Measurements from ENCODE around the gene LAPTM5. TPM values are rescaled to one million over a fixed set of nuclear protein-coding genes. Genes with fewer than 3 reads are reported as not detected.

Gene LAPTM5
- total RNA-seq, 1 donor from 2014 or later: 7.3 TPM

- no peak overlapping the region for H3K27ac ChIP-seq (ENCODE audit: low read depth, low read length)
- H3K4me1 ChIP-seq (ENCODE audit: control insufficient read depth in 3 of 3, insufficient read depth in 3 of 3, low read length in 3 of 3): peaks cover 6 to 10% (median 7%) of the 10 kb centered on the region in 3 donors
- H3K9me3 ChIP-seq (ENCODE audit: control insufficient read depth in 3 of 3, low read length in 3 of 3): no peaks in the 10 kb centered on the region
- H3K36me3 ChIP-seq (ENCODE audit: control insufficient read depth in 3 of 3, insufficient read depth in 3 of 3, low read length in 3 of 3): no peaks in the 10 kb centered on the region
- H3K27me3 ChIP-seq (ENCODE audit: control insufficient read depth in 3 of 3, insufficient read depth in 3 of 3, low read length in 3 of 3): peaks cover 0 to under 1% (median 0%) of the 10 kb centered on the region in 3 donors
- peak overlapping the region in 1 of 3 donors; percentile 16 for H3K9ac ChIP-seq (ENCODE audit: low read depth in 1 of 3, low read length in 3 of 3)
- no peak overlapping the region for H3K4me3 ChIP-seq (ENCODE audit: low read length in 3 of 3)
Measured at GRCh38 chr1:30706528-30706927, 51.0 kb downstream of the LAPTM5 start.

GRCh38 chr1:30705698-30706097 lies 51.9 kb downstream of the LAPTM5 start:
- no peak overlapping the region for H3K4me3 ChIP-seq (ENCODE audit: low read length in 3 of 3)
- H3K4me1 ChIP-seq (ENCODE audit: control insufficient read depth in 3 of 3, insufficient read depth in 3 of 3, low read length in 3 of 3): peaks cover 8 to 11% (median 10%) of the 10 kb centered on the region in 3 donors
- H3K9me3 ChIP-seq (ENCODE audit: control insufficient read depth in 3 of 3, low read length in 3 of 3): no peaks in the 10 kb centered on the region
- peaks cover 0 to 3% (median 0%) of the 10 kb centered on the region in 3 donors for H3K27me3 ChIP-seq (ENCODE audit: control insufficient read depth in 3 of 3, insufficient read depth in 3 of 3, low read length in 3 of 3)
- H3K36me3 ChIP-seq (ENCODE audit: control insufficient read depth in 3 of 3, insufficient read depth in 3 of 3, low read length in 3 of 3): no peaks in the 10 kb centered on the region
- no peak overlapping the region for H3K9ac ChIP-seq (ENCODE audit: low read depth in 1 of 3, low read length in 3 of 3)
- no peak overlapping the region for H3K27ac ChIP-seq (ENCODE audit: low read depth, low read length)

DNA sequence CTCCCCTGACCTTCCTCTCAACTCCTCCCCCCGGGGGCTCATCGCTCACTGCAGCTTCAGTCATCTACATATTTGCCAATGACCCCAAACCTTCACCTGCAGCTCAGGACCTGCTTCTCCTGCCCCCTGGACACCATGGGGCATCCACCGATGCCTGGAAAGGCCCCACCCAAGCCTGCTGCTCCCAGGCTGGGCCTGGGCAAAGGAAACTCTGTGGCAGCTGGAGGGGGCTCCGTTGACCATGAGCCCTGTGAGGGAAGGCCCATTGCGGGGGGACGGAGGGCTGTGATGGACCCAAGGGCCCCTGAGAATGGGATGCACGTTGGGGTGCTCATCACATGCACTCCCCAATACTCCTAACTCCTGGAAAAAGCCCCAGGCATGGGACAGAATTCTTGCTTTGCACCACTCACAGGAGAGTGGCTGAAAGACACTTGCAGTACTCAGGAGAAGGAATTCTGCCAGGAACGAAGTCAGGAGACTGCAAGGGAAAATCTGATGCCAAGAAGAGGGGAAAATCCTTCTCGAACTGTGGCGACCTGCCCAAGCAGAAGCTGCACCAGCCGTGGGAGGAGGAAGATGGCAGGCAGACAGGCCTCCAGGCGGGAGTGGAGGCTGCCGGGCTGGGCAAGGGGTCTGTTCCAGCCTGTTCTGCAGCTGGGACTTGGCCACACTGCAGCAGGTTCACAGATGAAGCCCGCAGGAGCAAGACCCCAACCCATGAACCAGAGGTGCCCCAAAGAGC lies 52.6 kb downstream of the LAPTM5 start:
- Histone ChIP-seq H3K36me3 (ENCODE audit: control insufficient read depth in 3 of 3, insufficient read depth in 3 of 3, low read length in 3 of 3) (no peaks in the 10 kb centered on the region), H3K4me1 (ENCODE audit: control insufficient read depth in 3 of 3, insufficient read depth in 3 of 3, low read length in 3 of 3) (peaks cover 8 to 12% (median 12%) of the 10 kb centered on the region in 3 donors), H3K4me3 (ENCODE audit: low read length in 3 of 3) (no peak overlapping the region), H3K27ac (ENCODE audit: low read depth, low read length) (no peak overlapping the region), H3K9me3 (ENCODE audit: control insufficient read depth in 3 of 3, low read length in 3 of 3) (no peaks in the 10 kb centered on the region), H3K27me3 (ENCODE audit: control insufficient read depth in 3 of 3, insufficient read depth in 3 of 3, low read length in 3 of 3) (peaks cover 0 to 3% (median 0%) of the 10 kb centered on the region in 3 donors), H3K9ac (ENCODE audit: low read depth in 1 of 3, low read length in 3 of 3) (no peak overlapping the region)

DNA sequence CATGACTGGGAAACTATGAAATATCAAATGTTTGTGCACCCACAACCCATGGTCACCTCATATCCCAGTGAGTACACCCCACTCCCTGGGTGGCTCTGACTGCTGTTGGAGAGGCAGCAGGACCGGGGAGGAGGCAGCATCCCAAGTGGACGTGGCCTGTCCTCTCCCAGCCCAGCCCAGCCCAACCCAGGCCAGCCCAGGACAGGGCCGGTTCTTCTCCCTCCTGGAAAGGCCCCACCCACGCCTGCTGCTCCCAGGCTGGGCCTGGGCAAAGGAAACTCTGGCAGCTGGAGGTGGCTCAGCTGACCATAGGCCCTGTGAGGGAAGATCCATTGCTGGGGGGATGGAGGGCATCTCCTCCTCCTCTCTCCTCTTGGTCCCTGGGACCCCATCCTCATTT lies 53.3 kb downstream of the LAPTM5 start:
- Histone ChIP-seq H3K4me1 (ENCODE audit: control insufficient read depth in 3 of 3, insufficient read depth in 3 of 3, low read length in 3 of 3) (peaks cover 8 to 12% (median 12%) of the 10 kb centered on the region in 3 donors), H3K27ac (ENCODE audit: low read depth, low read length) (no peak overlapping the region), H3K36me3 (ENCODE audit: control insufficient read depth in 3 of 3, insufficient read depth in 3 of 3, low read length in 3 of 3) (no peaks in the 10 kb centered on the region), H3K4me3 (ENCODE audit: low read length in 3 of 3) (no peak overlapping the region), H3K27me3 (ENCODE audit: control insufficient read depth in 3 of 3, insufficient read depth in 3 of 3, low read length in 3 of 3) (peaks cover 0 to 3% (median 0%) of the 10 kb centered on the region in 3 donors), H3K9me3 (ENCODE audit: control insufficient read depth in 3 of 3, low read length in 3 of 3) (no peaks in the 10 kb centered on the region), H3K9ac (ENCODE audit: low read depth in 1 of 3, low read length in 3 of 3) (no peak overlapping the region)

- Histone ChIP-seq H3K4me1 (ENCODE audit: control insufficient read depth in 3 of 3, insufficient read depth in 3 of 3, low read length in 3 of 3) (peaks cover 6 to 16% (median 16%) of the 10 kb centered on the region in 3 donors), H3K9me3 (ENCODE audit: control insufficient read depth in 3 of 3, low read length in 3 of 3) (no peaks in the 10 kb centered on the region), H3K27ac (ENCODE audit: low read depth, low read length) (no peak overlapping the region), H3K9ac (ENCODE audit: low read depth in 1 of 3, low read length in 3 of 3) (no peak overlapping the region), H3K4me3 (ENCODE audit: low read length in 3 of 3) (no peak overlapping the region), H3K27me3 (ENCODE audit: control insufficient read depth in 3 of 3, insufficient read depth in 3 of 3, low read length in 3 of 3) (peaks cover 0 to 3% (median 0%) of the 10 kb centered on the region in 3 donors), H3K36me3 (ENCODE audit: control insufficient read depth in 3 of 3, insufficient read depth in 3 of 3, low read length in 3 of 3) (no peaks in the 10 kb centered on the region)
Measured at GRCh38 chr1:30702823-30703222, 54.8 kb downstream of the LAPTM5 start.

DNA sequence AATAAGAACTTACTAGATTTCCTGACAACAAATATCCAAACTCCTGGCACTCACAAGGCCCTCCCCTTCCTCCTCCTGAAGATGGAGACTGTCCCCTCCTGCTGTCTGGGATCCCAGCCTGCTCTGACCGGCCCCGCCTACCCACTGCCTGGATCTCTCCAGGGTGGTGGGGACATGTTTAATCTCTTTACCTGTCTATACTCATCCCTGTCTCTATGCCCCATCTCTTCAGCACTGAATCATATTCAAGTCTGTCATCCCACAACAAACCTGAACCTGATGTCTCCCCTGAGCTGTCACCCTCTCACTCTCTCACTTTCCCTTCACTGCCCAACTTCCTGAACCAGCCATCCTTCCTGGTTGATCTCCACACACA lies 56.3 kb downstream of the LAPTM5 start:
- peaks cover 0 to 3% (median 0%) of the 10 kb centered on the region in 3 donors for H3K27me3 ChIP-seq (ENCODE audit: control insufficient read depth in 3 of 3, insufficient read depth in 3 of 3, low read length in 3 of 3)
- peaks cover 7 to 12% (median 12%) of the 10 kb centered on the region in 3 donors for H3K4me1 ChIP-seq (ENCODE audit: control insufficient read depth in 3 of 3, insufficient read depth in 3 of 3, low read length in 3 of 3)
- H3K9me3 ChIP-seq (ENCODE audit: control insufficient read depth in 3 of 3, low read length in 3 of 3): no peaks in the 10 kb centered on the region
- H3K4me3 ChIP-seq (ENCODE audit: low read length in 3 of 3): no peak overlapping the region
- H3K9ac ChIP-seq (ENCODE audit: low read depth in 1 of 3, low read length in 3 of 3): no peak overlapping the region
- no peak overlapping the region for H3K27ac ChIP-seq (ENCODE audit: low read depth, low read length)
- no peaks in the 10 kb centered on the region for H3K36me3 ChIP-seq (ENCODE audit: control insufficient read depth in 3 of 3, insufficient read depth in 3 of 3, low read length in 3 of 3)

DNA sequence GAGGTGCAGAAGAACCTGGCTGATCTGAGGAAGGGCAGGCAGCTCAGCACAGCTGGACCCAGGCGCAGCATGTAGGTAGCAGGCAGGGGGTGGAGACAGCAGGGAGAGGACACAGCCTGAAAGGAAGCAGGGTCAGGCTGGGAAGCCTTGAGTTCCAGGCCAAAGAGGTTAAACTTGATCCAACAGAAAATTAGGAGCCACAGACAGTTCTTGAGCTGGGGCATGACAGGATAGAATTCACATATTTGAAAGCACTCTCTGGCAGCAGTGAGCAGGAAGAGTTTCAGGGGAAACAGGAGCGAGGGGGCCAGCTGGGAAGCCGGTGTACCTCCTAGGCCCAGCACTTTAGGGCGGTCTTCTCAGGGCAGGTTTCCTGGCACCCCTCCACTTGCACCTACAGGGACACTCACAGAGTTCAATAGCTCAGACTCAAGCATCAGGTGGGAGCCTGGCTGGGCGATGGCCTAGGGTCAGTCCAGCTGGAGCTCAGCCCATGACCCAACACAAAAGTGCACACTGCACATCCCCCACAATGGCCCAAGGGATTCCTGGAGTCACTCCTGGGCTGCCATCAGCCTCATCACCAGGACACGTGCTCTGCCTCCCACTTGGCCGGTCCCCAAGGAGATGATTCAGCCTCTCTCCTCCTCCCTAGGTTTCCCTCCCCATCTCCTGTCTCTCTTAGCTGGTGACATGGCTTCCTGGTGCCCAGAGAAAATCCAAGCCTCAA lies 56.9 kb downstream of the LAPTM5 start:
- no peak overlapping the region for H3K9ac ChIP-seq (ENCODE audit: low read depth in 1 of 3, low read length in 3 of 3)
- H3K4me3 ChIP-seq (ENCODE audit: low read length in 3 of 3): no peak overlapping the region
- H3K4me1 ChIP-seq (ENCODE audit: control insufficient read depth in 3 of 3, insufficient read depth in 3 of 3, low read length in 3 of 3): peaks cover 7 to 16% (median 12%) of the 10 kb centered on the region in 3 donors
- H3K27ac ChIP-seq (ENCODE audit: low read depth, low read length): no peak overlapping the region
- H3K9me3 ChIP-seq (ENCODE audit: control insufficient read depth in 3 of 3, low read length in 3 of 3): no peaks in the 10 kb centered on the region
- peaks cover 0 to 3% (median 0%) of the 10 kb centered on the region in 3 donors for H3K27me3 ChIP-seq (ENCODE audit: control insufficient read depth in 3 of 3, insufficient read depth in 3 of 3, low read length in 3 of 3)
- no peaks in the 10 kb centered on the region for H3K36me3 ChIP-seq (ENCODE audit: control insufficient read depth in 3 of 3, insufficient read depth in 3 of 3, low read length in 3 of 3)

DNA sequence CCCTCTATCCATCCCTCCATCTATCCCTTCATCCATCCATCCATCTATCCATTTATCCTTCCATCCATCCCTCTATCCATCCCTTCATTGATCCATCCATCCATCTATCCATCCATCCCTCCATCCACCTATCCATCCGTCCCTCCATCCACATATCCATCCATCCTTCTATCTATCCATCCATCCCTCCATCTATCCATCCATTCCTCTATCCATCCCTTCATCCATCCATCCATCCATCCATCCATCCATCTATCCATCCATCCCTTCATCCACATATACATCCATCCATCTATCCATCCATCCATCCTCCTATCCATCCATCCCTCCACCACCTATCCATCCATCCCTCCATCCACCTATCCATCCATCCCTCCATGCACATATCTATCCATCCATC lies 57.8 kb downstream of the LAPTM5 start:
- Histone ChIP-seq H3K9me3 (ENCODE audit: control insufficient read depth in 3 of 3, low read length in 3 of 3) (no peaks in the 10 kb centered on the region), H3K4me3 (ENCODE audit: low read length in 3 of 3) (no peak overlapping the region), H3K36me3 (ENCODE audit: control insufficient read depth in 3 of 3, insufficient read depth in 3 of 3, low read length in 3 of 3) (no peaks in the 10 kb centered on the region), H3K27me3 (ENCODE audit: control insufficient read depth in 3 of 3, insufficient read depth in 3 of 3, low read length in 3 of 3) (peaks cover 0 to 3% (median 0%) of the 10 kb centered on the region in 3 donors), H3K4me1 (ENCODE audit: control insufficient read depth in 3 of 3, insufficient read depth in 3 of 3, low read length in 3 of 3) (peaks cover 7 to 17% (median 12%) of the 10 kb centered on the region in 3 donors), H3K9ac (ENCODE audit: low read depth in 1 of 3, low read length in 3 of 3) (no peak overlapping the region), H3K27ac (ENCODE audit: low read depth, low read length) (no peak overlapping the region)

DNA sequence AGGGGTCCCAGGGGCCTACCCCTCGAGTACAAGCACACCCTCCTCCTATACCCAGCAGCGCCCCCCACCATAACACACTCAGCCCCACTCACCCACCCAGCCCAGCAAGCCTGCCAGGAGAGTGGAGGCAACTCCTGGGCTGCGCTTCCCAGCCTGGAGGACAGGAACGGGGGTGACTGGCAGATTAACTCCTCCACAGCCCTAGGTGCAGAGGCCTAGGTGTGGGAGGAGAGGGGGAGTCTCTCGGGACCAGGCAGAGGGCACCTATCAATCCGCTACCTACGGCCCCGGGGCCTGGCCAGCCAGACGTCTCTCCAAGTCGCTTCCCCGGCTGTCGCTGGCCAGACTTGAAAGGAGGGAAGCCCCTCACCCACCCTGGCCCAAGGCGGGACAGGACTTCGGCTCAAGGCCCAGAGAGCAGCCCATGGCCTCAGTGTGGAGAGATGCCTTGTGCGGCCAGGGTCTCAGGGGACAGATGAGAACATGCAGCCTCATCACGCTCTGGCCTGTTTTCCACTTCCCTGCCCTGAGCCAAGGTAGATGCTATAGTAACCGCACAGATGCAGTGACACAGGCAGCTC lies 59.1 kb downstream of the LAPTM5 start:
- Histone ChIP-seq H3K27ac (ENCODE audit: low read depth, low read length) (no peak overlapping the region), H3K4me1 (ENCODE audit: control insufficient read depth in 3 of 3, insufficient read depth in 3 of 3, low read length in 3 of 3) (peaks cover 7 to 17% (median 12%) of the 10 kb centered on the region in 3 donors), H3K27me3 (ENCODE audit: control insufficient read depth in 3 of 3, insufficient read depth in 3 of 3, low read length in 3 of 3) (peaks cover 0 to 3% (median under 1%) of the 10 kb centered on the region in 3 donors), H3K9ac (ENCODE audit: low read depth in 1 of 3, low read length in 3 of 3) (peak overlapping the region in 1 of 3 donors; percentile 3), H3K9me3 (ENCODE audit: control insufficient read depth in 3 of 3, low read length in 3 of 3) (no peaks in the 10 kb centered on the region), H3K36me3 (ENCODE audit: control insufficient read depth in 3 of 3, insufficient read depth in 3 of 3, low read length in 3 of 3) (no peaks in the 10 kb centered on the region), H3K4me3 (ENCODE audit: low read length in 3 of 3) (no peak overlapping the region)
